CD8-positive, alpha-beta memory T cell (primary cell): ENCODE data around the gene SSTR1. TPM values are rescaled to one million over a fixed set of nuclear protein-coding genes. Genes with fewer than 3 reads are reported as not detected.

ENCODE experiments used
- CTCF ChIA-PET: fragments of 350-600 bp; sonication (Branson Sonifier 250); formaldehyde crosslinking; loops from one replicate; lab custom pipeline; 2021; ENCODE audit warnings: antibody characterized with exemption; lab: Charles Lee
- POLR2A ChIA-PET: fragments of 350-600 bp; sonication (Branson Sonifier 250); formaldehyde crosslinking; loops from one replicate; lab custom pipeline; 2021; ENCODE audit warnings: antibody characterized with exemption; lab: Charles Lee
- DNase-seq, 5 donors: peaks; one replicate each; pipeline versions ENCODE4 v3.0.0 to v3.0.0-alpha.2; 2020 to 2022; ENCODE audit warnings: mixed read lengths in 1 of 5
- H3K27ac ChIP-seq: one replicate; pipeline ENCODE4 v1.7.0; 2013; ENCODE audit warnings: low read depth, mild to moderate bottlenecking, low read length, moderate library complexity
- H3K27me3 ChIP-seq: 2 replicates; pipeline ENCODE4 v1.7.0; 2013; ENCODE audit warnings: low read length, mild to moderate bottlenecking; ENCODE audit not compliant: insufficient read depth, poor library complexity, severe bottlenecking
- H3K36me3 ChIP-seq: 2 replicates; pipeline ENCODE4 v1.7.0; 2013; ENCODE audit warnings: mild to moderate bottlenecking, low read length, moderate library complexity; ENCODE audit not compliant: insufficient read depth
- H3K4me1 ChIP-seq: 2 replicates; pipeline ENCODE4 v1.7.0; 2013; ENCODE audit warnings: mild to moderate bottlenecking, low read length, moderate library complexity; ENCODE audit not compliant: insufficient read depth
- H3K4me3 ChIP-seq: 2 replicates; pipeline ENCODE4 v1.7.0; 2013; ENCODE audit warnings: mild to moderate bottlenecking, low read length
- H3K9me3 ChIP-seq: 2 replicates; pipeline ENCODE4 v1.7.0; 2013; ENCODE audit warnings: mild to moderate bottlenecking, low read length
- H3K27ac Mint-ChIP-seq, 8 donors: one replicate each; pipeline ENCODE4 v1.8.0; 2020 to 2021; ENCODE audit warnings: mixed read lengths in 8 of 8, mild to moderate bottlenecking in 6 of 8, inconsistent platforms in 3 of 8, moderate library complexity in 3 of 8
- H3K27me3 Mint-ChIP-seq, 2 donors: one replicate each; pipeline ENCODE4 v1.8.0; 2020 to 2021; ENCODE audit warnings: mixed read lengths in 2 of 2, mild to moderate bottlenecking in 1 of 2, moderate library complexity in 1 of 2
- H3K36me3 Mint-ChIP-seq, 3 donors: one replicate each; pipeline ENCODE4 v1.8.0; 2020 to 2021; ENCODE audit warnings: mixed read lengths in 3 of 3, inconsistent platforms in 1 of 3, mild to moderate bottlenecking in 1 of 3
- H3K4me1 Mint-ChIP-seq, 3 donors: one replicate each; pipeline ENCODE4 v1.8.0; 2020 to 2021; ENCODE audit warnings: mixed read lengths in 3 of 3, inconsistent platforms in 1 of 3, mild to moderate bottlenecking in 1 of 3
- H3K4me3 Mint-ChIP-seq, 7 donors: one replicate each; pipeline ENCODE4 v1.8.0; 2020 to 2021; ENCODE audit warnings: mixed read lengths in 7 of 7, mild to moderate bottlenecking in 6 of 7, moderate library complexity in 4 of 7, inconsistent platforms in 2 of 7
- H3K9me3 Mint-ChIP-seq, 5 donors: one replicate each; pipeline ENCODE4 v1.8.0; 2020 to 2022; ENCODE audit warnings: mixed read lengths in 5 of 5, mild to moderate bottlenecking in 3 of 5, moderate library complexity in 2 of 5, inconsistent platforms in 1 of 5
- polyA plus RNA-seq: library from polyadenylated mRNA; unstranded; fragments of 300-500 nt; fragmentation: Illumina TruSeq; gene quantifications from one replicate; pipeline ENCODE4 v1.2.3, GENCODE V29; 2021
- total RNA-seq, 2 experiments: library from RNA; stranded (reverse); gene quantifications; one replicate each; pipeline ENCODE4 v1.2.3, GENCODE V29; 2021

The SSTR1 gene
- total and polyA plus RNA-seq, 3 experiments from 2014 or later = not detected

- Histone ChIP-seq H3K9me3 (no peaks in the 10 kb centered on the region), H3K4me3 (no peak overlapping the region), H3K27me3 (no peaks in the 10 kb centered on the region), H3K4me1 (no peaks in the 10 kb centered on the region), H3K27ac (no peak overlapping the region), H3K36me3 (no peaks in the 10 kb centered on the region)
- ChIA-PET POLR2A (no interaction called here), CTCF (no interaction called here)
- Mint-ChIP-seq H3K36me3 (peaks cover 0 to 6% (median 0%) of the 10 kb centered on the region in 3 donors), H3K4me3 (no peak overlapping the region), H3K9me3 (peaks cover 0 to 3% (median 0%) of the 10 kb centered on the region in 5 donors), H3K4me1 (no peaks in the 10 kb centered on the region), H3K27me3 (peaks cover 4% of the 10 kb centered on the region in 2 donors), H3K27ac (no peak overlapping the region)
- no peak for DNase-seq
Observed at GRCh38 chr14:38226366-38226765, 18.7 kb downstream of the SSTR1 start.

GRCh38 chr14:38233218-38233617, 25.5 kb downstream of the SSTR1 start:
- Histone ChIP-seq H3K4me3 (no peak overlapping the region), H3K4me1 (no peaks in the 10 kb centered on the region), H3K27ac (no peak overlapping the region), H3K9me3 (no peaks in the 10 kb centered on the region), H3K27me3 (no peaks in the 10 kb centered on the region), H3K36me3 (no peaks in the 10 kb centered on the region)
- DNase-seq = no peak
- Mint-ChIP-seq H3K27me3 (peaks cover 0 to 6% of the 10 kb centered on the region in 2 donors), H3K4me1 (no peaks in the 10 kb centered on the region), H3K27ac (no peak overlapping the region), H3K36me3 (peaks cover 0 to 3% (median 0%) of the 10 kb centered on the region in 3 donors), H3K9me3 (no peaks in the 10 kb centered on the region), H3K4me3 (no peak overlapping the region)
- ChIA-PET CTCF (no interaction called here), POLR2A (no interaction called here)

GRCh38 chr14:38238332-38238731, 30.6 kb downstream of the SSTR1 start:
- Histone ChIP-seq H3K4me3 (no peak overlapping the region), H3K36me3 (no peaks in the 10 kb centered on the region), H3K4me1 (no peaks in the 10 kb centered on the region), H3K27me3 (no peaks in the 10 kb centered on the region), H3K9me3 (no peaks in the 10 kb centered on the region), H3K27ac (no peak overlapping the region)
- ChIA-PET CTCF (interaction anchor here (1.1 kb wide), 1 partner anchor 26 kb away, joined by 4 read pairs; no protein-coding TSS in a partner anchor), POLR2A (no interaction called here)
- Mint-ChIP-seq H3K4me3 (no peak overlapping the region), H3K27me3 (peaks cover 2 to 11% of the 10 kb centered on the region in 2 donors), H3K9me3 (no peaks in the 10 kb centered on the region), H3K27ac (peak overlapping the region in 1 of 8 donors; percentile 38), H3K36me3 (no peaks in the 10 kb centered on the region), H3K4me1 (no peaks in the 10 kb centered on the region)
- DNase-seq = no peak

GRCh38 chr14:38238878-38239277, 31.2 kb downstream of the SSTR1 start:
- POLR2A ChIA-PET = no interaction called here
- Histone ChIP-seq H3K27ac (no peak overlapping the region), H3K9me3 (no peaks in the 10 kb centered on the region), H3K4me3 (no peak overlapping the region), H3K36me3 (no peaks in the 10 kb centered on the region), H3K27me3 (no peaks in the 10 kb centered on the region), H3K4me1 (no peaks in the 10 kb centered on the region)
- no peaks in the 10 kb centered on the region for H3K4me1 Mint-ChIP-seq
- CTCF ChIA-PET = no interaction called here
- H3K27ac Mint-ChIP-seq = no peak overlapping the region
- H3K9me3 Mint-ChIP-seq = no peaks in the 10 kb centered on the region
- H3K36me3 Mint-ChIP-seq = no peaks in the 10 kb centered on the region
- peaks cover 2 to 11% of the 10 kb centered on the region in 2 donors for H3K27me3 Mint-ChIP-seq
- no peak overlapping the region for H3K4me3 Mint-ChIP-seq
- DNase-seq = no peak

- no peak for DNase-seq
- H3K27me3 Mint-ChIP-seq = peaks cover 5 to 20% of the 10 kb centered on the region in 2 donors
- Histone ChIP-seq H3K27ac (no peak overlapping the region), H3K27me3 (no peaks in the 10 kb centered on the region), H3K9me3 (no peaks in the 10 kb centered on the region), H3K4me3 (no peak overlapping the region), H3K4me1 (no peaks in the 10 kb centered on the region), H3K36me3 (no peaks in the 10 kb centered on the region)
- POLR2A ChIA-PET = no interaction called here
- H3K4me1 Mint-ChIP-seq = no peaks in the 10 kb centered on the region
- H3K9me3 Mint-ChIP-seq = no peaks in the 10 kb centered on the region
- no peak overlapping the region for H3K27ac Mint-ChIP-seq
- H3K4me3 Mint-ChIP-seq = no peak overlapping the region
- CTCF ChIA-PET = no interaction called here
- no peaks in the 10 kb centered on the region for H3K36me3 Mint-ChIP-seq
Observed at GRCh38 chr14:38243696-38244240, 36.1 kb downstream of the SSTR1 start.

GRCh38 chr14:38248321-38249028, 40.8 kb downstream of the SSTR1 start:
- no peak overlapping the region for H3K27ac ChIP-seq
- no peaks in the 10 kb centered on the region for H3K27me3 ChIP-seq
- Mint-ChIP-seq H3K4me1 (no peaks in the 10 kb centered on the region), H3K9me3 (no peaks in the 10 kb centered on the region), H3K4me3 (no peak overlapping the region), H3K27ac (no peak overlapping the region), H3K36me3 (no peaks in the 10 kb centered on the region), H3K27me3 (peaks cover 7 to 13% of the 10 kb centered on the region in 2 donors)
- H3K4me3 ChIP-seq = no peak overlapping the region
- H3K9me3 ChIP-seq = no peaks in the 10 kb centered on the region
- no peaks in the 10 kb centered on the region for H3K4me1 ChIP-seq
- H3K36me3 ChIP-seq = no peaks in the 10 kb centered on the region
- POLR2A ChIA-PET = no interaction called here
- DNase-seq = no peak
- CTCF ChIA-PET = no interaction called here

- Histone ChIP-seq H3K36me3 (no peaks in the 10 kb centered on the region), H3K4me3 (no peak overlapping the region), H3K27me3 (no peaks in the 10 kb centered on the region), H3K9me3 (no peaks in the 10 kb centered on the region), H3K4me1 (no peaks in the 10 kb centered on the region), H3K27ac (no peak overlapping the region)
- POLR2A ChIA-PET = no interaction called here
- CTCF ChIA-PET = no interaction called here
- peaks cover 14 to 17% of the 10 kb centered on the region in 2 donors for H3K27me3 Mint-ChIP-seq
- peaks cover 4 to 6% (median 5%) of the 10 kb centered on the region in 3 donors for H3K4me1 Mint-ChIP-seq
- H3K27ac Mint-ChIP-seq = no peak overlapping the region
- H3K4me3 Mint-ChIP-seq = no peak overlapping the region
- DNase-seq = no peak
- H3K9me3 Mint-ChIP-seq = no peaks in the 10 kb centered on the region
- no peaks in the 10 kb centered on the region for H3K36me3 Mint-ChIP-seq
Observed at GRCh38 chr14:38250331-38250730, 42.6 kb downstream of the SSTR1 start.

- Histone ChIP-seq H3K27me3 (no peaks in the 10 kb centered on the region), H3K36me3 (no peaks in the 10 kb centered on the region), H3K9me3 (no peaks in the 10 kb centered on the region), H3K4me1 (no peaks in the 10 kb centered on the region), H3K4me3 (no peak overlapping the region), H3K27ac (no peak overlapping the region)
- Mint-ChIP-seq H3K4me3 (no peak overlapping the region), H3K9me3 (no peaks in the 10 kb centered on the region), H3K36me3 (no peaks in the 10 kb centered on the region), H3K27ac (no peak overlapping the region), H3K27me3 (peaks cover 23 to 29% of the 10 kb centered on the region in 2 donors), H3K4me1 (peaks cover 12% of the 10 kb centered on the region in 3 donors)
- no peak for DNase-seq
- ChIA-PET CTCF (no interaction called here), POLR2A (no interaction called here)
Observed at GRCh38 chr14:38252066-38252710, 44.5 kb downstream of the SSTR1 start.
